GM19193 (cell line): Measurements from ENCODE around the gene PTPRM.

Experiments used
- POLR2A ChIP-seq: IDR thresholded peaks from 4 replicates; pipeline ENCODE4 v1.6.1; 2011; ENCODE audit not compliant: insufficient read depth, insufficient read length; ENCODE audit errors: extremely low read depth

PTPRM gene

GRCh38 chr18:8005870-8006569 is 438.9 kb downstream of the PTPRM start:
- no peak for TF ChIP-seq POLR2A

DNA sequence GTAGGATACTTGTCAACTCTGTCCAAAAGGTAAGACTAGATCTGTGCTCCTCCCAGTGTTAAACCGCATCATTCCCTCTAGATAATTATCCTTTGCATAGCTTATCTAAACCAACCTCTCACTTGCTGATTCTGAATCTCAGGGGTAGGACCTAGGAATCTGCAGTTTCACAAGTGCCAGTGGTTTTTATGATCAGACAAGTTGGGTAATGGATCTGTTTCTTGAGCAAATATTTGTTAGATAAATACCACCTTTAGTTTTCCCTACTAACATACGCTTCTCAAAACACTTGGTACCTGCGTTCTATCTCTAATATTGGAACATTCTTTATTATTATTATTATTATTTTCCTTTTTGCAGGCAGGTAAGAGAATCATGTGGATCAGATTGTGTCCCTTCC is 439.9 kb downstream of the PTPRM start:
- TF ChIP-seq POLR2A, result no peak

DNA sequence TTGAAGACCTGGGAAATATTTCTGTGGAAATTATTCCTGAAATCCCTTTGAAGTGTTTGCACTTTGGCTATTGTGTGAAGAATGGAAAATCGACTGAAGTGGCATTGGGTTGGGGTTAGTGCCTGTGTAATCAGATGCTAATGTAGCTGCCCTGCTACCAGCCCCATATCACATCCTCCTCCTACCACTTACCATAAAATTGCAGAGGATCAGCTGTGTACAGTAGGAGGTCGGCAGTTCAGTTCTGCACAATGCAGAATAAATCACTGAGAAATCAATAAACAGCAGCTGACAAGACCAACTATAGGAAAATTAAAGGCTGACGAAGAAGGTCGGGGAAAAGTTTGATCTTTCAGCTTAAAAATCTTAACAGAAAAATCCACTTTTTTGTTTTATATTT is 440.9 kb downstream of the PTPRM start:
- TF ChIP-seq POLR2A, result no peak

- no peak for TF ChIP-seq POLR2A
Observed at GRCh38 chr18:8011361-8011760, 444.2 kb downstream of the PTPRM start.

DNA sequence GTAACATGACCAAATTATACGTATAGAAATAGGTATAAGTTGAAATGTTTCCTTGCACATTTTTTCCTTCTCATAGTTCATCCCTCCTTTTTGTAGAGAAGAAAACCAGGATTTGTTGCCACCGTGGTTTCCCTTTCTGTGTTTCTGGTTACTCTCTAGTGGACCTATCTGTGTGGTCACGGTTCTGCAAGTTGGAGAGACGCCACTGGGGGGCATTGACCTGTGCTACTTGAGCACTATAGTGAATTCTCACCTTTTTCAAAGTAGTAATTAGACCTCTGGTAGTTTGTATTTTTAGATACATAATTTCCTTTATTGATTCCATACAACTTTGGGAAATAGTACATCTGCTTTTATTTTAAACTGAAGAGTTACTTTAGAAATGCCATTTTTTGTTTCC is 444.8 kb downstream of the PTPRM start:
- no peak for TF ChIP-seq POLR2A

DNA sequence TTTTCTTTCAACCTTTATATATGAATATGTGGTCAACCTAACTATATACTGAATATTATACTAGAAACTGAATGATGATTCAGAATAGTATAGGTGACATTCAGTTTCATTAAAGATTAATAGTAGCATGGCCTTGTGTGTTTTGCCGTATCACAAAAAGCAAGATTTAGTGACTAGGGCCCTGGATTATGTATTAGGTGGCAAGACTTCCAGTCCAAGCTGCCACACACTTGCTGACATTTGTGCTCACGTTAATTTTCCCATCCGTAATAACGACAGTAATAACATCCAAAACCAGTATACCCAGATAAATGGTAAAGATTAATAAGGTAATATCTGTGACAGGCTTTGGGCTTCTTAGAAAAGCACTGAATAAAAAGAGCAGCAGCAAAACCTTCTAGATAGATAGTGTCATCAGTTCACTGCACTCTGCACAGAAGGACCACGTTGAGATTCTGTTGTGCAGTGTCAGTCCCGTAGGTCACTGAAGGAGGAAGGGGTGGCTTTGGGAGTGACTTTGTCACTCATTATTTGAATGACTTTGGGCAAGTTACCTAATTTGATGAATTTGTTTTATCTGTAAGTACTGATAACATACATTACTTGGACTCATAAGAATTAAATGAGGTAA is 451.7 kb downstream of the PTPRM start:
- TF ChIP-seq POLR2A, result no peak

DNA sequence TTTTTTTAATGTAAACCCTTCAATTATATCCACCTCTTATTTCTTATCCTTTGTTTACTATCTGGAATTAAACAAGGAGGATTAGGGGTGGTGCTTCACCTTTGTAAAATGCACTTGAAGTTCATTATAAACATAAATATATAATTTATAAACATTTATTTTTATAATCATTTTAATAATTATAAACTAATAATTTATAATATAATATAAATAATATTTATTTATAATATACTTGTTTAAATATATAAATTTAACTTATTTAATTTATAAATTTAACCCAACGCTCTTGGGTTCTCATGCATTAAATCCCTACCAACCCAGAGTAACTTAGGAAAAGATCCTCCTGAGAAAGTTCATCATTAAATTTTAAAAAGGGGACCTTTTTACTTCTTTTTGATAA is 452.5 kb downstream of the PTPRM start:
- no peak for TF ChIP-seq POLR2A

- TF ChIP-seq POLR2A, result no peak
Observed at GRCh38 chr18:8020132-8020846, 453.2 kb downstream of the PTPRM start.

- no peak for TF ChIP-seq POLR2A
Observed at GRCh38 chr18:8029061-8029460, 461.9 kb downstream of the PTPRM start.

GRCh38 chr18:8029731-8030130 is 462.6 kb downstream of the PTPRM start:
- no peak for TF ChIP-seq POLR2A

DNA sequence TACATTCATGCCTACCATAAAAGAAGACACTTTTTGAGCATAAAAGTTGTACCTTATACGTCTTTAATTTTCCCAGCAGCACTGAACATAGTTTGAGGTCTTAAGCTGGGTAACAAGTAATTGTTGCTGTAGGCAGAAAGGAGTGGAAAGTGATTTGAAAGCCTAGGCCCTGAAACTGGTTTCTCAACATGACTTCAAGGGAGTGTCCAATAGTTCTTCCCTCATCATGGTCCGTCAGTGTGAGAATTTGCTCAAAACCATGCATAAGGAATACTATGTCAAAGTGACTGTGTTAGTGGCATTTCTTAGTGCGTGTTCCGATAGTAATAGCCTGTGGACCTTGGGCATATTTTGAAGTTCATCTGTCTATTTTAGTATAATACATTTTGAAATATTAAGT is 463.1 kb downstream of the PTPRM start:
- TF ChIP-seq POLR2A, result no peak

GRCh38 chr18:8031496-8031895 is 464.4 kb downstream of the PTPRM start:
- TF ChIP-seq POLR2A, result no peak

- TF ChIP-seq POLR2A, result no peak
Observed at GRCh38 chr18:8034674-8035073, 467.6 kb downstream of the PTPRM start.

DNA sequence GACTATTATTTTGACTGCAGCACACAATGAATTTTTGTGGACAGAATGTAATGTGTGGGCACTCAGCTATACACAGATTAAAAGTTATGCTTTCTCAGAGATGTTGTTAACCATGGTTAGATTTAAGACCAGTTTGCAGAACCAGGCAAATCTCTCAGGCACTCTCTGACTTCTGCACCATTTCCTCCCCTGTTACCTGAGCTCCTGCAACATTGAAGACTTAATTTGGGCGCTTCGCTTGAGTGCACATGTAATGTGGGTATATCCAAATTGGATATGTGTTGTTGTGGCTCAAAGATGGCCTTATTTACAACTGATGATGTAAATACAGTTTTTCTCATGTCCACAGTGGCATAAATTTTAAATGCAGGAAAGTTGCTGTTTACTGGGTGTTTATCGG is 469.4 kb downstream of the PTPRM start:
- TF ChIP-seq POLR2A, result no peak

GRCh38 chr18:8037296-8037695 is 470.2 kb downstream of the PTPRM start:
- TF ChIP-seq POLR2A, result no peak

DNA sequence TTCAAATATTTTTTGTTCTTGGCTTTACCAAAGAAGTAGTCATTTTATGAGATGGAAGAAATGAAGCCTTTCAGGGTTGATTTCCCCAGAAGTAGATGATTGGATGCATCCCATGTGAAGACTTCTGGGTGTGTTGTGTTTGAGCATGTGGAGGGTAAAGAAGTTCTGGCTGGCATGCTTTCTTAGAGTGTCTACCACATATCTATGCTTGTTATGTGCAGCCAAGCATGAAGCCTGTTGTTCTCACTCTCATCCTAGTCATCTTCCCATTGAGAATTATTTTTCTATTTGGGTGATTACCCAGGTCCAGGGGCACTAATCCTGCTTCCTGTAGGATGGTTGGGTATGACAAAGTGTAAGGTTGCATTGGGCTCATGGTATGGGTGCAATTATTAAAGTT is 472.9 kb downstream of the PTPRM start:
- no peak for TF ChIP-seq POLR2A

DNA sequence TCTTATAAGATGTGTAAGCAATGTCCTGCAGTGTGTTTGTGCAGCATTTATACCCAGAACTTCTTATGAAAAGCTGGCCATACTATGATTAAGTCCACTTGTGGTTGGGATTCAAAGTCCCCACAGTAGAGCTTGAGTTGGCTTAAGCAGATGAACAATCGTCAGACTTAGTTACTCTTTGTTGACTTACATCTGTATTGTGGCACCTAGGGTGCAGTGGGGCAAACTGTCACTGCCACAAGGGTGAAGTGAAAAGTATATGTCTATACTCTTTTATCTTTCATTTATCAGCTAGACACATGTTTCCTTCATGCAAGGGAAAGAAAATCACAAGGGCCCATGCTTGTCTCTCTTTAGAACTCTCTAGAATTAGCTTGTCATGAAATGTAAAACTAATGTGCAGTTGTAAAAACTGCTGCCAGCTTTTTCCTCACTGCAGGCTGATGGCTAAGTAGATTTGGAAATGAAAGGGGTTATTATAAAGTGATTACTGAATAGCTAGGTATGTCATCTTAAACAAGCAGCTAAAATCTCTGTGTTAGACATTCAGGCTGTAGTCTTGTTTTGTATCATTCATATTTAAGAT is 474.5 kb downstream of the PTPRM start:
- no peak for TF ChIP-seq POLR2A

DNA sequence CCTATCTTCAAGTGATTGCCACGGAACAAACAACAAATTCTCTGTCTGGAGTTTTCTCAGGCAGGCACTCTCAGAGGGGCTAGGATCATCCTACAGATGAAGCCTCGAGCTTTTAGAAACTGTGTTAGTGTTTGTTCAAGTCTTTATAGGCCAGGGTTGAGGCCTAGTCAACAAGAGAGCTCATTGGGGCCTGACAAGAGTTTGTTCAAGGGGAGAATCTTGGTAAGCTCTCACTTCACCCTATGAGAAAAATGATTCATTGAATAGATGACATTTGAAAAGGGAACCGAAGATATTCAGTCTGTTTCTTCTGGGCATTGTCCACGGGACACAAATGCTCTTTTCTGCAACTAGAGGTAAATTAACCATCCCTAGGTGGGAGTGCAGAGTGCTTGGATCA is 476.9 kb downstream of the PTPRM start:
- TF ChIP-seq POLR2A, result no peak
